ENCODE data around the gene TFPI.

Gene TFPI

DNA sequence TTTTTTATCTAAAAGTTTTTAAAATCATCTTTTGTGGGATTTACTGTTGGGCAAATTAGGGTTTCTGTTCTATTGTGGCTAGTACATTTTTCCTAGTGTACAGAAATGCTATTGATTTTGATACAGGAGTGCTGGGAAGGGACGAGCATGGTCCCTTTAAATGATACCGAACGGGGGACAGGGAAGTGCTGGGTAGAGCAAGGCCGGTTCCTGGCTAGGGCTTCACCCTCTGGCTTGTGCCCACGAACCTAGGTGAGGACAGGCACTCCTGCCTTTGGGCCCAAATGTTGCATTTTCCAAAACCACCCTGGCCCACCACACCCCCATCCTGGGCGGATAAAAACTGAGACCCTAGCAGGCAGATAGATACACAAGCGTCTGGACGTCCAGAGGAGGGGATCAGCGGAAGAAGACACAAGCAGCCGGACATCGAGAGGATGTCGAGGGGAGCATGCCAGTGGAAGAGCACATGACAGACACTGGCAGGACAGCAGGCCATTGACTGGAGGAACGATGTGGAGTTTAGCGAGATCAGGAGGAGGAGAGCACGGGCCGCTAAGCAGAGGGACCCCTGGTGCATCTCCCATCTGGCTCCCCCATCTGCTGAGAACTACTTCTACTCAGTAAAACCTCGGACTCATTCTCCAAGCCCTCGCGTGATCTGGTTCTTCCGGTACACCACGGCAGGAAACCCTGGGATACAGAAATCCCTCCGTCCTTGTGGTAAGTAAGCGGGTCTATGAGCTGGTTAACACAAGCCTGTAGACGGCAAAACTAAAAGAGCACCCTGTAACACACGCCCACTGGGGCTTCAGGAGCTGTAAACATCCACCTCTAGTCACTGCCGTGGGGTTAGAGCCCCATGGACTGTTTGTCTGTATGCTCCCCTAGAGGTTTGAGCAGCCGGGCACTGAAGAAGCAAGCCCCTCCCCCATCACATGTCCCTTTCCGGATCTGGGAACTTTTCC, 92.7 kb downstream of the TFPI start:
- Histone ChIP-seq H3K9me3 (ENCODE audit: control insufficient read depth, insufficient read depth, low read length) (no peaks in the 10 kb centered on the region), H3K4me3 (ENCODE audit: low read length) (no peak overlapping the region), H3K27me3 (ENCODE audit: control insufficient read depth, insufficient read depth, low read length) (no peaks in the 10 kb centered on the region), H3K27ac (ENCODE audit: low read length) (no peak overlapping the region), H3K4me1 (ENCODE audit: control insufficient read depth, insufficient read depth, low read length) (no peaks in the 10 kb centered on the region), H3K36me3 (ENCODE audit: control insufficient read depth, insufficient read depth, low read length) (no peaks in the 10 kb centered on the region)
- no CpG with 5 or more reads among the region's 28 CpGs for WGBS (ENCODE audit: insufficient coverage, insufficient read length)
- DNase-seq (ENCODE audit: low read depth, low spot score), result no peak

DNA sequence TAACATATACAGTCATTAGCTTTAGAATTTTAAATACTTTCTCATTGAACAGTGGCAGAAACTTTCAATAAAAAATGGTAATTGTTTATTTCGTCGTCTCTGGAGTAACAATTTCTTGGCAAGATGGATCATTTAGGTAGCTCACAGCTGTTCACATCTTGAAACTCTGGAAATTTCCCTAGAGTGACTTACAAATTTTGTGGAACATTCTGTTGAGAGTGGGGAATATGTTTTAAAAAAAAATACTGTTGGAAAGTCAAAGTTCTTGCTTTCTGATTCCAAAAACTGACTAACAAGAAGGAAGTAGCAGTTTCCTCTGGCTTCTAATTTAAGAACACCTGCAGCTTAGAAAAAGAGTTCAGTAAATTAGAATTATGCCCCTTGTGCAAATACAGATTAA, 95.0 kb downstream of the TFPI start:
- H3K4me1 ChIP-seq (ENCODE audit: control insufficient read depth, insufficient read depth, low read length), result no peaks in the 10 kb centered on the region
- H3K27ac ChIP-seq (ENCODE audit: low read length), result no peak overlapping the region
- no CpG with 5 or more reads among the region's 2 CpGs for WGBS (ENCODE audit: insufficient coverage, insufficient read length)
- no peak overlapping the region for H3K4me3 ChIP-seq (ENCODE audit: low read length)
- DNase-seq (ENCODE audit: low read depth, low spot score), result no peak
- no peaks in the 10 kb centered on the region for H3K36me3 ChIP-seq (ENCODE audit: control insufficient read depth, insufficient read depth, low read length)
- no peaks in the 10 kb centered on the region for H3K9me3 ChIP-seq (ENCODE audit: control insufficient read depth, insufficient read depth, low read length)
- H3K27me3 ChIP-seq (ENCODE audit: control insufficient read depth, insufficient read depth, low read length), result no peaks in the 10 kb centered on the region

DNA sequence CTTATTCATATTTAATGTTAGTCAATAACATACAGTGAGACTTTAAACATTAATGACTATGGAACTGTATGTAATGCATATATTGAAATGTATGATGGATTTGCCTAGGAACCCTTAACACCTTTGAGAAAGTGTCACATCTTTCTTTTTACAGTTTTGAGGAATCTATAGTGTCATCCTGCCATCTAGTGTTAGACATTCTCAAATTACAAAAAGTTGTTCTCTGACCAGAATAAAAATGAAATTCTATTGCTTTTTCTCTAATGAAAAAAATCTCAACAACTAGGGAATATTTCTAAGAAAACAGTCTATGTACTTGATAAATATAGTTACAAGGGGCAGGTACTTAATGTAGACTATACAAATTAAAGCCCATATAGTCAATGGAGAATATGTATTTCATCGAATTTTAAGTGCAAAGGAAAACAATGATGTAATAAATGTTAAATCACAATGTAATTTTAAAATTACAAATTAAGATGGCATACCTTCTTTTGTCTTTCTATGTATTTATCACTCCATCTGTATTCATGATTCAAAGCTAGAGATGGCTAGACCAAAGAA, 101.1 kb downstream of the TFPI start:
- DNase-seq (ENCODE audit: low read depth, low spot score), result no peak

DNA sequence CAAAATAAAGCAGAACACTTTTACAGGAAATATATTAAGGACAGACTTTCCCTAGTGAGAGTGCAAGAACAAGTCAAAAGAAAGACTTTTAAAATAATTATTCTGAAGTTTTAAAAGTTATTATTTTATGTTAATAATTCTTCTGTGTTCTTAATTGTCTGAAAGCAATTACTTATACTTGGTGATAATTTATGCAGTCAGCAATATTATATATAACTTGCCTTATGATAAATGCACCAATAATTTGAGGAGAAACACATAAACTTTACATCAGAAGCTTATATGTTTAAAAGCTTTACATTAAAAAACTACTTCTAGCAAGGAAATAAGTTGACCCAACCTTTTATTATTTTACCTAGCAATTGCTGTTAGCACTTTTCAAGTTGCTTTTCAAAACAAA, 102.7 kb downstream of the TFPI start:
- DNase-seq (ENCODE audit: low read depth, low spot score), result no peak
- Histone ChIP-seq H3K4me1 (ENCODE audit: control insufficient read depth, insufficient read depth, low read length) (no peaks in the 10 kb centered on the region), H3K27ac (ENCODE audit: low read length) (no peak overlapping the region), H3K9me3 (ENCODE audit: control insufficient read depth, insufficient read depth, low read length) (no peaks in the 10 kb centered on the region), H3K36me3 (ENCODE audit: control insufficient read depth, insufficient read depth, low read length) (no peaks in the 10 kb centered on the region), H3K27me3 (ENCODE audit: control insufficient read depth, insufficient read depth, low read length) (no peaks in the 10 kb centered on the region), H3K4me3 (ENCODE audit: low read length) (no peak overlapping the region)

More for the DNA sequence above, 101.1 kb downstream of the TFPI start:
- WGBS (ENCODE audit: insufficient coverage, insufficient read length), result no CpG with 5 or more reads among the region's 1 CpG
- Histone ChIP-seq H3K27me3 (ENCODE audit: control insufficient read depth, insufficient read depth, low read length) (no peaks in the 10 kb centered on the region), H3K27ac (ENCODE audit: low read length) (no peak overlapping the region), H3K4me1 (ENCODE audit: control insufficient read depth, insufficient read depth, low read length) (no peaks in the 10 kb centered on the region), H3K4me3 (ENCODE audit: low read length) (no peak overlapping the region), H3K36me3 (ENCODE audit: control insufficient read depth, insufficient read depth, low read length) (no peaks in the 10 kb centered on the region), H3K9me3 (ENCODE audit: control insufficient read depth, insufficient read depth, low read length) (no peaks in the 10 kb centered on the region)

DNA sequence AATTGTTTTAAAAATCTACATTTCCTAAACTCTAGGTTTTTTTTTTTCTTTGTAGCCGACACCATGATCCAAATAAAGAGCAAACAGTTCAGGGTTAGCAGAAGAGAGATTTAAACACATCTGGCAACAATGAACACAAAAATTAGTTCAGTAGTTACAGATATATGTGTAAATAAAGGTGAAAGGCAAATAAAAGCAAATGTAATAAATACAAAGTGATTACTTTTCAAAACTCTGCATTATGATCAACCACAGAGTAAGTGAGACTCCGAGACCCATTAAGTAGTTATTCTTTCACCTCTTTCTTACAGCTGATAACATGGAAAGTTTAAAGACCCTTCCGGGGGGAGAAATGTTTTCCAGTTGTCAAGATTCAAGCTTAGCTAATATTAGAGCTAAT, 106.9 kb downstream of the TFPI start:
- no peak overlapping the region for H3K27ac ChIP-seq (ENCODE audit: low read length)
- no peaks in the 10 kb centered on the region for H3K4me1 ChIP-seq (ENCODE audit: control insufficient read depth, insufficient read depth, low read length)
- whole genome bisulfite sequencing (ENCODE audit: insufficient coverage, insufficient read length), result no CpG with 5 or more reads among the region's 3 CpGs
- no peak overlapping the region for H3K4me3 ChIP-seq (ENCODE audit: low read length)
- DNase-seq (ENCODE audit: low read depth, low spot score), result no peak
- H3K9me3 ChIP-seq (ENCODE audit: control insufficient read depth, insufficient read depth, low read length), result no peaks in the 10 kb centered on the region
- no peaks in the 10 kb centered on the region for H3K27me3 ChIP-seq (ENCODE audit: control insufficient read depth, insufficient read depth, low read length)
- no peaks in the 10 kb centered on the region for H3K36me3 ChIP-seq (ENCODE audit: control insufficient read depth, insufficient read depth, low read length)

DNA sequence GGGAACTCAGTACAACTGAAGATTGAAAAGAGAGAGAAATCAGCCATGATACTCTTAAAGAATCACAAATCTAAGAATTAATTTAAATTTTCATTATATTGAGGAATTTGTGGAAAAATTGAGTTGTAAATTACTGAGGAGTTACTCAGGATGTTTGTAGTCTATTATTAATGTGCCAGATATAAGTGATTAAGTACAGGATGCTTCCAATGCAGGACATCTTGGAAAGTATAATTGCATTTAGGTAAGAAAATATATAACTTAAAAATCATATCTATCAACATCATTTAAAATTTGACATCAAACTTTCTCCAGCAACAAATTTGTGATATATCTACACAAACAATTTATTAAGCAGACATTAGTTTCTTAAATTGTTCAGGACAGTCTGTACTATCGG, 107.5 kb downstream of the TFPI start:
- Histone ChIP-seq H3K4me3 (ENCODE audit: low read length) (no peak overlapping the region), H3K27ac (ENCODE audit: low read length) (no peak overlapping the region), H3K27me3 (ENCODE audit: control insufficient read depth, insufficient read depth, low read length) (no peaks in the 10 kb centered on the region)

DNA sequence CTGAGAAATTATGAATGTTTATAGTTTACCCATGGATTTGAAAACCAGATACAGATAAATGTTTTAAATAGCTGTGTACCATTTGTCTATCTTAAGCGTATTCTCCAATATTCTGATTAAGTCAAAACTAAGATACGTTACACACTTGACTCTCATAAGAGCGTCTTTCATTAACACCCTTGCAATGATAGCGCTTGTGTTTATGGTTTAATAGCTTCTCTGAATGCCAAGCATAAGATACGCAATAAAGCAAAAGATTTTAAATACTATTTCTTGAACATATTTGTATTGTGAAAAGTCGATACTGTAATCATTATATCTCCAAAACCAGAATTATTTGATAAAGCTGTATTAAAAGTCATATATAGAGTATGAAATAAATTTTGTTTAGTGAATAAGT, 109.2 kb downstream of the TFPI start:
- H3K36me3 ChIP-seq (ENCODE audit: control insufficient read depth, insufficient read depth, low read length), result no peaks in the 10 kb centered on the region
- no peaks in the 10 kb centered on the region for H3K4me1 ChIP-seq (ENCODE audit: control insufficient read depth, insufficient read depth, low read length)
- H3K9me3 ChIP-seq (ENCODE audit: control insufficient read depth, insufficient read depth, low read length), result no peaks in the 10 kb centered on the region
- H3K4me3 ChIP-seq (ENCODE audit: low read length), result no peak overlapping the region
- H3K27me3 ChIP-seq (ENCODE audit: control insufficient read depth, insufficient read depth, low read length), result no peaks in the 10 kb centered on the region
- no CpG with 5 or more reads among the region's 6 CpGs for WGBS (ENCODE audit: insufficient coverage, insufficient read length)
- no peak overlapping the region for H3K27ac ChIP-seq (ENCODE audit: low read length)
- no peak for DNase-seq (ENCODE audit: low read depth, low spot score)

More for the DNA sequence above, 107.5 kb downstream of the TFPI start:
- no peak for DNase-seq (ENCODE audit: low read depth, low spot score)
- no peaks in the 10 kb centered on the region for H3K9me3 ChIP-seq (ENCODE audit: control insufficient read depth, insufficient read depth, low read length)
- no peaks in the 10 kb centered on the region for H3K36me3 ChIP-seq (ENCODE audit: control insufficient read depth, insufficient read depth, low read length)
- WGBS (ENCODE audit: insufficient coverage, insufficient read length), result no CpG with 5 or more reads among the region's 1 CpG
- no peaks in the 10 kb centered on the region for H3K4me1 ChIP-seq (ENCODE audit: control insufficient read depth, insufficient read depth, low read length)

DNA sequence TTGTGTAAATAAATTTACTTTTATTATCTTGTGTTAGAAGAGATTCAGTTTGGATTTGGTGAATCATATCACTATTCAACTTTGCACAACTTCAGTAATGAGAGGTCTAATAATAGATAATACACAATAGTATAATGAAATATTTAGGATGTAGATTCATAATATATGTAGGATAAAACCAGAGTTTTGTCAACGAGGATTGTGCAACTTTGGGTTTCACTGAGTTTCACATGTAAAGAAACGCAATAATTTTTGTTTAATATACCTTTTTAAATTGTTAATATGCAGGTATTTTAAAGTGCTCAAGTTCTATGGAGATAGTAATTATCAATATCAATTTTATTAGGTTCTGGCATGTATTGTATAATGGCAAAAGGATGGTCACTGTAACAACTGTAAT, 111.5 kb downstream of the TFPI start:
- Histone ChIP-seq H3K9me3 (ENCODE audit: control insufficient read depth, insufficient read depth, low read length) (no peaks in the 10 kb centered on the region), H3K4me1 (ENCODE audit: control insufficient read depth, insufficient read depth, low read length) (no peaks in the 10 kb centered on the region), H3K4me3 (ENCODE audit: low read length) (no peak overlapping the region), H3K27ac (ENCODE audit: low read length) (no peak overlapping the region), H3K27me3 (ENCODE audit: control insufficient read depth, insufficient read depth, low read length) (no peaks in the 10 kb centered on the region), H3K36me3 (ENCODE audit: control insufficient read depth, insufficient read depth, low read length) (no peaks in the 10 kb centered on the region)
- WGBS (ENCODE audit: insufficient coverage, insufficient read length), result no CpG with 5 or more reads among the region's 2 CpGs
- DNase-seq (ENCODE audit: low read depth, low spot score), result no peak

DNA sequence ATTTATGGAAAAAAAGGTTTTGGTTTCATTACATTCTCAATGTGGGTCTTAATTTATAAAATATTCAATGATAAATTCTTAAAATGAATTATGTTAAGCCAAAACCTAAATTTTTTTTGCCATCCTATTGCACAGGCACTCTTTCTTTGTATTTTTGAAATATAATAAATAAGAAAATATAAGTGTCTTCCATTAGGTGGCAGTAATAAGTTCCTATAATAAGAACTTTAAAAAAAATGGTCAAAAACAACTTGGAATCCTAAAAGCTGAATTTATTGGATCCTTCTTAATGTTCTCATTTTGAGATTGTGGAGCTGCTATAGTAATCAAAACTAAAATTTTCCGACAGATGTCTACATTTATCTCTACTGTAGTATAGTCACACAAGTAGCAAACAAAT, 111.9 kb downstream of the TFPI start:
- H3K36me3 ChIP-seq (ENCODE audit: control insufficient read depth, insufficient read depth, low read length), result no peaks in the 10 kb centered on the region

DNA sequence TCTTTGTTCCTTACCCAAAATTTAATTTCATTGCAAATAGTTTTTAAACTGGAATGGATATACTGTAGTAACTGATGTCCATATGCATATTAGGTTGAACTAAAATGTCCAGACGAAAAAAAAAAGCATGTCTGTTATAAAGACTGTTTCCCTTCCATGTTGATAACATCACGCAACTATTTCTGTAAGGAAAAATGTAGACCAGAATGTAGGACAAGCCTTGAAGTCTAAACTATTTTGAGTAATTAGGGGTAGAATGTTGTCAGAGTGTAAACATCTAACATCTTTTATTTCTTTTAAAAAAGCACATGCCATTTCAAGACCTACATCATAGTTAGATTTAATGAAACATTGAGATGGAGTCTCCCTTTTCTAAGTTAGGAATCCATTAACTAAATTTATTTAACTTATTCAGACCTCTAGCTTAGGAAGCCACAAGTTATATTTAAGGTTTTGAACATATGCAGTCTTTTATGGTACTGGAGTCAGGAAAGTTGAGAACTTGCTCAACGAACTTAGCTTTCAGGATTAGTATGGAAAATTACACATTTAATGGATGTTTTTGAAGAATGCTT, 114.0 kb downstream of the TFPI start:
- no peaks in the 10 kb centered on the region for H3K4me1 ChIP-seq (ENCODE audit: control insufficient read depth, insufficient read depth, low read length)
- WGBS (ENCODE audit: insufficient coverage, insufficient read length), result no CpG with 5 or more reads among the region's 3 CpGs
- no peak overlapping the region for H3K27ac ChIP-seq (ENCODE audit: low read length)
- no peaks in the 10 kb centered on the region for H3K9me3 ChIP-seq (ENCODE audit: control insufficient read depth, insufficient read depth, low read length)
- no peaks in the 10 kb centered on the region for H3K27me3 ChIP-seq (ENCODE audit: control insufficient read depth, insufficient read depth, low read length)
- H3K36me3 ChIP-seq (ENCODE audit: control insufficient read depth, insufficient read depth, low read length), result no peaks in the 10 kb centered on the region
- H3K4me3 ChIP-seq (ENCODE audit: low read length), result no peak overlapping the region
- DNase-seq (ENCODE audit: low read depth, low spot score), result no peak

More for the DNA sequence above, 111.9 kb downstream of the TFPI start:
- Histone ChIP-seq H3K4me3 (ENCODE audit: low read length) (no peak overlapping the region), H3K27ac (ENCODE audit: low read length) (no peak overlapping the region), H3K4me1 (ENCODE audit: control insufficient read depth, insufficient read depth, low read length) (no peaks in the 10 kb centered on the region), H3K27me3 (ENCODE audit: control insufficient read depth, insufficient read depth, low read length) (no peaks in the 10 kb centered on the region), H3K9me3 (ENCODE audit: control insufficient read depth, insufficient read depth, low read length) (no peaks in the 10 kb centered on the region)
- DNase-seq (ENCODE audit: low read depth, low spot score), result no peak
- WGBS (ENCODE audit: insufficient coverage, insufficient read length), result no CpG with 5 or more reads among the region's 1 CpG

All from iPS DF 6.9 (cell line).